Measurements from ENCODE around the gene SESN1.
"Not testable (repeated sequence)": the region's sequence is repeated elsewhere in the genome, so short reads cannot be mapped to it uniquely, and the experiment has no call there.

Gene SESN1

DNA sequence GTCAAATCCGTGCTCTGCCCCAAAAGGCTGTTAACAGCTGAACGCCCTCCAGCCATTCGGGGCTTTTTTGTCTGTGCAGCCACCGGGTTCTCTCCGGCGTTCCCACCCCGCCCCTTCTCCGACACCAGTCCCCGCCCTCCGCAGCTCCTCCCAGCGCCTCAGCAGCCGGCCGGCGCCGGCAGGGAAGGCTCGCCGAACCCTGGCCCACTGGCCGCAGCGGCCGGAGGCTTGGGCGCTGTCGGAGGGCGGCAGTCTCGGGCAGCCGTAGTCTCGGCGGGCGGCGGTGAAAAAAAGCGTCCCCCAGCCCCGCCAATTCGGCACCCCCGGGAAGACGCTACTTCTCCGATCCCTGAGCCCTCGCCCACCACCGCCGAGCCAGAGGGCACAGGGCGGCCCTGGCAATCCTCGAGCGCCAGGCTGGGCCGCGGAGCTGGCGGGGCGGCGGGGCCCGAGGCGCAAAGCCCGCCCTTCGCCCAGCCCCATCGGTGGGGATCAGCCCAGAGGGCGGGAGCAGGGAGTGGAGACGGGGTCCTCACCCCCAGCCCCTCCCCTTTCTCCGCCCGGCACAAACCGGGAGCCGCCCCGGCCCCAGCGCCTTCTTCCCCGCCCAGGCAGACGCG is at the start of gene SESN1:
TSS of gene SESN1 (minus strand) at position 431 of the 620 bp plus-strand sequence. CDS start 773 bp downstream, outside the sequence.
- peak; percentile 90 for DNase-seq

DNA sequence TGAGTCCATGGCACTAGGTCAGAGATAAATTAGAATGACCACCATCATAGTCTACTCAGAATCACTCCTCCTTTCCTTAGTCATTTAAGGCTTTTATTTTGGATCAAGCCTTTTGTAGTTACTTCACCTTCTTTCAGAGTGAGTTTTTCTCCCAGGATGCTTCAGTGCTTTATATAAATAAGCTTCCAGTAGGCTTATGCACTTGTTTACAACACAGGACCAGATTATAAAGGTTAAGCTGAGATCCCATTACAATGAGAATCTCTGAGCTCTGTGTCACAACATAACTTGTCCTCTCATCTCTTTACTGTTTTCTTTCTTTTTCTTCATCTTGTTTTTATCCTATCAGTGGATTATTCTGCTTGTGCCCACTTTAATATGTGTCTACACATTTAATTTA is 48.5 kb upstream of the SESN1 start:
- no peak for DNase-seq

DNA sequence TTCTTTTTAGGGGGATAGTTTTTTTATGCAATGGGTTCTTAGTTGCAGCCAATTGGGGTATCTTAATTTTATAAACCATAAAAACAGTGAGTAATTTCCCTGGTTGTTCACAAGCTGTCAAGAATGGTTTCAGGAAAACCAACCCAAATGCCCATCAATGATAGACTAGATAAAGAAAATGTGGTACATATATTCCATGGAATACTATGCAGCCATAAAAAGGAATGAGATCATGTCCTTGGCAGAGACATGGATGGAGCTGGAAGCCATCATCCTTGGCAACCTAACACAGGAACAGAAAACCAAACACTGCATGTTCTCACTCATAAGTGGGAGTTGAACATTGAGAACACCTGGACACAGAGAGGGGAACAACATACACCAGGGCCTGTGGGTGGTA is 47.4 kb upstream of the SESN1 start:
- not testable (repeated sequence) for DNase-seq

DNA sequence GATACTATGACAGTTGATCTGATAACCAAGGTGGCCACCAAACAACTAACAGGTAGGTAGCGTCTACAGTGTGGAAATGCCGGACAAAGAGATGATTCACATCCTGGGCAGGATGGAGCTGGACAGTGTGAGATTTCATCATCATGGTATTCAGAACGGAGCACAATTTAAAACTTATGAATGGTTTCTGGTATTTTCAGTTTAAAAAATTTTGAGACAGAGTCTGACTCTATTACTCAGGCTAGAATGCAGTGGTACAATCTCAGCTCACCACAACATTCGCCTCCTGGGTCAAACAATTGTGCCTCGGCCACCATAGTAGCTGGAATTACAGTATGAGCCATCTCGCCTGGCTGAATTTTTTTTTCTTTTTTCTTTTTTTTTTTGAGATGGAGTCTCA is 44.5 kb upstream of the SESN1 start:
- no peak for DNase-seq

DNA sequence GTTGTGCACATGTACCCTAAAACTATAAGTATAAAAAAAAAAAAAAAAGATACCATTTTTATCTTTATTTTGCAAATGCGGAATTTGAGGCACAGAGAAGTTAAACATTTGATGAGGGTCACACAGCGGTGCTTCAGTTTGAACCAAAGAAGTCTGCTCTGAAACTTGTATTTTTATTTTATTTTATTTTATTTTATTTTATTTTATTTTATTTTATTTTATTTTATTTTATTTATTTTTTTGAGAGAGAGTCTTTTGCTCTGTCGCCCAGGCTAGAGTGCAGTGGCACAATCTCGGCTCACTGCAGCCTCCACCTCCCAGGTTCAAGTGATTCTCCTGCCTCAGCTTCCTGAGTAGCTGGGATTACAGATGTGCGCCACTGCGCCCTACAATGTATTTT is 41.9 kb upstream of the SESN1 start:
- not testable (repeated sequence) for DNase-seq

DNA sequence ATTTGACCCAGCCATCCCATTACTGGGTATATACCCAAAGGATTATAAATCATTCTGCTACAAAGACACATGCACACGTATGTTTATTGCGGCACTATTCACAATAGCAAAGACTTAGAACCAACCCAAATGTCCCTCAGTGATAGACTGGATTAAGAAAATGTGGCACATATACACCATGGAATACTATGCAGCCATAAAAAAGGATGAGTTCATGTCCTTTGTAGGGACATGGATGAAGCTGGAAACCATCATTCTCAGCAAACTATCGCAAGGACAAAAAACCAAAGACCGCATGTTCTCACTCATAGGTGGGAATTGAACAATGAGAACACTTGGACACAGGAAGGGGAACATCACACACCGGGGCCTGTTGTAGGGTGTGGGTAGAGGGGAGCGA is 41.4 kb upstream of the SESN1 start:
- not testable (repeated sequence) for DNase-seq

DNA sequence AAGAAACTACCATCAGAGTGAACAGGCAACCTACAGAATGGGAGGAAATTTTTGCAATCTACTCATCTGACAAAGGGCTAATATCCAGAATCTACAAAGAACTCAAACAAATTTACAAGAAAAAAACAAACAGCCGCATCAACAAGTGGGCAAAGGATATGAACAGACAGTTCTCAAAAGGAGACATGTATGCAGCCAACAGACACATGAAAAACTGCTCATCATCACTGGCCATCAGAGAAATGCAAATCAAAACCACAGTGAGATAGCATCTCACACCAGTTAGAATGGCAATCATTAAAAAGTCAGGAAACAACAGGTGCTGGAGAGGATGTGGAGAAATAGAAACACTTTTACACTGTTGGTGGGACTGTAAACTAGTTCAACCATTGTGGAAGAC is 41.0 kb upstream of the SESN1 start:
- DNase-seq, result not testable (repeated sequence)

DNA sequence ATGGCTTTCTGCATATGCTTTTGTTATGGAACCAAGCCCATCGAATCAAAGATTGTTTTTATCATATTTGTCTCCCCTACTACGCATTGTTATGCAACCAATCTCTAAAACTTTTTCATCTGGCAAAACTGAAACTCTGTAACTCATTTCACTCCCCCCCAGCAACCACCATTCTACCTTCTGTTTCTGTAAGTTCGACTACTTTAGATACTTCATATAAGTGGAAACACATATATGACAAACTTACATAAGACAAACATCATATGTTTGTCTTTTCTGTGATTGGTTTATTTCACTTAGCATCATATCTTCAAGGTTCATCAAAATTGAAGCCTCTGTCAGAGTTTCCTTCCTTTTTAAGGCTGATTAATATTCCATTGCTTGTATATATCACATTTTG is 35.4 kb upstream of the SESN1 start:
- DNase-seq, result no peak

DNA sequence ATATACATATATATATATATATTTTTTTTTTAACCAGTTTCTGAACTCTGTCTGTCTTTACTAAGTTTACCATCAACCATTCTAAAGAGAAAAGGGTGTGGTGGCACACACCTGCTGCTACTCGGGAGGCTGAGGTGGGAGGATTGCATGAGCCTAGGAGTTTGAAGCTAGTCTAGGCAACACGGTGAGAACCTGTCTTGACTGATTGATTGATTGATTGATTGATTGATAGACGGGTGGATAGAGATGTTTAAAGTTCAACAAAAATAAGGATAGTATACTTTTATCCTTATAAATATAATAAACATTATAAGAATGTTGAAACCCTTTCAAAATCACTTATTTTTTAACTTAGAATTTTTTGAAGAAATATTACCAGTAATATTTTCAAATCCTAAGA is 30.9 kb upstream of the SESN1 start:
- no peak for DNase-seq

DNA sequence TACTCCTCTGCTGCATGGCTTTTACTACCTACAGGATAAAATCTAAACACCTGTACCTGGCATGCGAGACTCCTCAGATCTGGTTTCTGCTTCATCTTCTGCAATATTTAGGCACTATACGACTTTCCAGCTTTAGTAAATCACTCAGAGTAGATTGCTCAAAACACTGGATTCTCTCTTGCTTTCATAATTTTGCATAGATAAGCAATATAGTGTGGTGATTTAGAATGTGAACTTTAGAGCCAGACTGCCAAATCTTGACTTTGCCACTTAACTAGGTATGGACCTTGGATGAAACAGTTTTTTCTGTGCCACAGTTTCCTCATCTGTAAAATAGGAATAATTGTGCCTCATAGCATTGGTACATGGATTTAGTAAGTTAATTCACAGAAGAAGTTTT is 29.6 kb upstream of the SESN1 start:
- no peak for DNase-seq

DNA sequence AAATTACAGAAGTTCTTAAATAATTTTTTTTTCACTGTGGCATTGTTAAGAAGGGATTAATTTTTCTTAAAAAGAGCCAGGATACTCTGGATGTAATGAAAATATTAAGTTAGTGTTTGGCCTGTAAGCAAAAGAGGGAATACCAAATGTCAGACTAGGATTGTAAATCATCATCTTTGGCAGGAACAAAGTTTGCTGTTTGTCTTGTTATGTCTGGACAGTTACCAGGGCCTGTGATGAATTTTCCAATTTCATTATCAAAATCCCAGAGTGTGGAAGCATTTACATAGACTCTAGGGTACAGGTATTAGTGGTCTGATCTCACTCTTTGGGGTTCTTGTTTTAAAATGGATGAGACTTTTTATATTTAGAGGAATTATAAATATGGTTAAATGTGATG is 26.8 kb upstream of the SESN1 start:
- DNase-seq, result no peak

DNA sequence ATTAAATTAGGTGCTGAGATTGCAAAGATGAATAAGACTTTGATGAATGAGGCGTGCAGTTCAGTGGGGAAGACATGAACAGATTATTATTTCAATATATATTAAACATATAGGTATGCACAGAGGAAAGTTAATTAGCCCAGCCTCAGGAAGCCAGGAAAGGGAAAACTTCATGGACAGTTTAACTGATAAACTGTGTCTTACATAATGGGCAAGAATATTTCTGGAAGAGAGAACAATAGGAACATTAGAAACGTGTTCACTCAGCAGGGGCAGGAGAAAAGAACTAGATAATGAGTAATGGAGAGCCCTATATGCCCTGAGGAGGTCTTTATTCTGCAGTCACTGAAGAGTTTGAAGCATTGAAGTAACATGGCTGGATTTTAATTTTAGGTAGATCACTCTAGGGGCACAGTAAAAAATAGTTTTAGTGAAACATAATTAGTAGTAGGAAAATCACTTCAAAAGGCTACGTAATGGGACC is 24.3 kb upstream of the SESN1 start:
- DNase-seq, result no peak

DNA sequence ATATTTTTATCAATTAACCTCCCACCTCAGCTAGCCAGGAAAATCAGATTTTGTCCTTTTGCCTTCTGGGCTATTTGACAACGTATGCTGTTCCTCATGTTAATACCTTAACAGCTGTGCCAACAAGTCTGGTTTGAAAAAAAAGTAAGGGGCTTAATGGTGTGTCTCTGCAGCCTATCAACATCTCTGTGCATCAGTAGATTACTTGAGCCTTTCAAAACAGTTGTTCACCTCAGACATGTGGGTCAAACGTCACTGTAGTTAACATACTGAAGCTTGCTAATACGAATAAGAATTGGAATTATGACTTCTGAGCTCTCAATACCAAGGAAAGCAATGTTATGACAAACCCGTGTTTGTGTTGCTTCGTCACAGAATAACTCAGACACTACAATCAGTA is 23.7 kb upstream of the SESN1 start:
- no peak for DNase-seq

DNA sequence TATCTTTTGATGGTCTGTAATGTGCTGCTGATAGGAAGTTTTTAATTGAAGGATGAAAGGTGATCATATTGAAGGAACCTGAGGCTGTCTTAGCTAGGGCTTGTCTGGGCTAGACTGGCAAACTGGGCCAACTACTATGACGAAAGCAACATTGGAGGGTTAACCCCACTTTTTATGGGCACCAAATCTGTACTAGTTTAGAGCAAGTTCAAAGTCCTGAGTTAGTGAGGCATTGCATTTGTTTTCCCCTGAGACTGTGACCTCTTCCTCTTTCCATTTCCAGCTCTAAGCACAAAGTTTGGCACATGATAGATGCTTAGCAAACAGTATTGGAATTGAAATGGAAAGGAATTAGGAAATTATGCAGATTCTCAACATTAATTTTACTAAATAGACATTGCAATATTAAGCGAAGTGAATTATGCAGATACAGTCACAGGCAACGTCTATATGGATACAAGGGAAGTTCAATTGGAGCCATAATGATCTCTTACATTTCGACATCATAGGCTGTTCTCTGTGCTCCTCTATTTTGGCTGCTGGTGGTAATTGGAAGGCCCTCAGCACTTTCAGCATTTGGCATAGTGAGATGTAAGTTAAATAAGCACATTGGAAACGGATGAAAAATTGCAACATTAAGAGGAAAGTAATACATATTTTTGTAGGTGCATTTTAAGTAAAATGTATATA is 22.8 kb upstream of the SESN1 start:
- no peak for DNase-seq

DNA sequence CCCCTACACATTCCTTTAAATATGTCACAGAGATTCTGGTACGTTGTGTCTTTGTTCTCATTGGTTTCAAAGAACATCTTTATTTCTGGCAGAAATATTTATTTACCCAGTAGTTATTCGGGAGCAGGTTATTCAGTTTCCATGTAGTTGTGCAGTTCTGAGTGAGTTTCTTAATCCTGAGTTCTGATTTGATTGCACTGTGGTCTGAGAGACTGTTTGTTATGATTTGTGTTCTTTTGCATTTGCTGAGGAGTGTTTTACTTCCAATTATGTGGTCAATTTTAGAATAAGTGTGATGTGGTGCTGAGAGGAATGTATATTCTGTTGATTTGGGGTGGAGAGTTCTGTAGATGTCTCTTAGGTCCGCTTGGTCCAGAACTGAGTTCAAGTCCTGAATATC is 18.0 kb upstream of the SESN1 start:
- not testable (repeated sequence) for DNase-seq

DNA sequence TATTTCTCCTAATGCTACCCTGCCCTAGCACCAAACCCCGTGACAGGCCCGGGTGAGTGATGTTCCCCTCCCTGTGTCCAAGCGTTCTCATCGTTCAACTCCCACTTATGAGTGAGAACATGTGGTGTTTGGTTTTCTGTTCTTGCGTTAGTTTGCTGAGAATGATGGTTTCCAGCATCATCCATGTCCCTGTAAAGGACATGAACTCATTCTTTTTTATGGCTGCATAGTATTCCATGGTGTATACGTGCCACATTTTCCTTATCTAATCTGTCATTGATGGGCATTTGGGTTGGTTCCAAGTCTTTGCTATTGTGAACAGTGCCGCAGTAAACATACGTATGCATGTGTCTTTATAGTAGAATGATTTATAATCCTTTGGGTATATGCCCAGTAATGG is 15.0 kb upstream of the SESN1 start:
- DNase-seq, result not testable (repeated sequence)

DNA sequence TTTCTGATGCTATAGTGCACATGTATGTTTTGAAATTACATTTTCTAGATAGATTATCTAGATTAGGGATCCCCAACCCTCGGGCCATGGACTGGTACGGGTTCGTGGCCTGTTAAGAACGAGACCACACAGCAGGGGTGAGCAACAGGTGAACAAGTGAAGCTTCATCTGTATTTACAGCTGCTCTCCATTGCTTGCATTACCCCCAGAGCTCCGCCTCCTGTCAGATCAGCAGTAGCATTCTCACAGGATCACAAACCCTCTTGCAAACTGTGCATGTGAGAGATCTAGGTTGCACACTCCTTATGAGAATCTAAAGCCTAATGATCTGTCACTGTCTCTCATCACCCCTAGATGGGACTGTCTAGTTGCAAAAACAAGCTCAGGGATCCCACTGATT is 11.0 kb upstream of the SESN1 start:
- no peak for DNase-seq

DNA sequence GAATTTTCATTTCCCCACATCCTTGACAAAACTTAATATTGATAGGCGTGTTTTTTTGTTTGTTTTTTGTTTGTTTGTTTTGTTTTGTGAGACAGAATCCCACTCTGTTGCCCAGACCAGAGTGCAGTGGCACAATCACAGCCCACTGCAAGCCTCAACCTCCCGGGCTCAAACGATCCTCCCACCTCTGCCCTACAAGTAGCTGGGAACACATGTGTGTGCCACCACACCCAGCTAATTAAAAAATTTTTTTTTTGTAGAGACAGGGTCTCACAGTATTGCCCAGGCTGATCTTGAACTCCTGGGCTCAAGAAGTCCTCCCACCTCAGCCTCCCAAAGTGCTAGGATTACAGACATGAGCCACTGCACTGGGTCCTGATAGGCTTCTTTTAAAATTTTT is 9.9 kb upstream of the SESN1 start:
- DNase-seq, result no peak

DNA sequence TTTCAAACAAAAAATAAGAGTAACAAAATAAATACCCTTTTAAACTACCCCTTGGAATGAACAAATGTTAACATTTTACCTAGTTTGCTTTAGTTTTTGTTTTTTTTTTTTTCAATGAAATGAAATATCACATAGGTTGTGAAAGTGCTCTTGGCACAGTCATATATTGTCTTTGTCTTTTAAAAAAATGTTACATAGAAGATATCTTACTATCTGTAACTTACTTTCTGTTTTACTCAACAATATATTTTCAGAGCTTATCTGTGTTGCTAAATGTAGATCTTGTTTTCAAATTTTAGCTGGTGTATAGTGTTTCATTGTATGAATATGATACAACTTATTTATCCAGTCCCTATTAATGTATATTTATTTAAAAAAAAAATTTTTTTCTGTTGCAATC is 9.3 kb upstream of the SESN1 start:
- no peak for DNase-seq

DNA sequence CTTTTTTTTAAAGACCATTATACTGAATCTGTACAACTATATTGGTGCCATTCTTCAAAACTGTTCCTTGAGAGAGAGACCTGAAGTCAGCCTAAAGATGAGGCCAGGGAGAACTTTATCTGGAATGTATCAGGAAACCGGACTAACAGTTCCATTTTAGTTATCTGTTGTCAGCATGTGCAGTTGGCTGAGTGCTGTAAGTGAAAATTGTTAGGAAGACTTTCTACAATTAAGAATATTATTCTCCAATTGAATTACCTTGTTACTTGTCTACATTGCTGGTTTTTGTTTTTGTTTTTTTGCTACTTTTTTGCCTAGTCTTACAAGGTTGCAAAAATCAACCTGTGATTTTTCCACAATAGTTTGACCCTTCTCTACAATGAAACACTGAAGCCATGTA is 8.1 kb upstream of the SESN1 start:
- no peak for DNase-seq

DNA sequence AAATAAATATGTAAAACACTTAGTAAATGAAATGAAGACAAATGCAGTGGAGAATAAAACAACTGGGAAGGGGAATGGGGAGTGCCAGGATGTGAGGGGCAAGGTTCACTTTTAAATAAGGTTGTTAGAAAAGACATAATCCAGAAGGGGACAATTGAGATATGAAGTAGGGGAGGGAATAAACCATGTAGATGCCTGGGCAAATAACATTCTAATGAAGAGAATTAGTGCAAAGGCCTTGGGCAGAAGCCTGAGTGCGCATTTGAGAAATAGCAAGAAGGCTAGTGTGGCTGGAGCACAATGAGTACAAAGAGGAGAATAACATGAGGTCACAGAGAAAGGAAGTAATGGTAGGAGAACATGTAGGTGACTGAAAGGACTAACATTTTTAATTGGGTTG is 3.0 kb upstream of the SESN1 start:
- no peak for DNase-seq

DNA sequence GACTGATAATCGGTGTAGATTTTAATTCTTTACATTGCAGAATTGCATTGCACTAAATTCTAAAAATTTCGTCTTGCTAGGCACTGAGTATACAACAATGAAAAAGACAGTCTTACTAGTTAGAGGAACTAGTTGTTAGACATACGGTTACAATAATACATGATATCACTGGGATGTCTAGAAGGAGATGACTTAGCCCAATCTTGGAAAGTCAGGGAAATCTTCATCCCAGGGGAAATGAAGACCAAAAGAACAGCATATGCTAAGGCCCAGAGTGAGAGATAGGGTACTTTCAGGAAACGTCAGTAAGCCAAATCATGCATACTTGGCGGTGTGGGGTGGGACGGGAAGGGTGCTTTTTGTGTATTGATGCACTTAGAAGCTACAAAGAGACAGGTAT is 1.6 kb upstream of the SESN1 start:
- DNase-seq, result no peak

DNA sequence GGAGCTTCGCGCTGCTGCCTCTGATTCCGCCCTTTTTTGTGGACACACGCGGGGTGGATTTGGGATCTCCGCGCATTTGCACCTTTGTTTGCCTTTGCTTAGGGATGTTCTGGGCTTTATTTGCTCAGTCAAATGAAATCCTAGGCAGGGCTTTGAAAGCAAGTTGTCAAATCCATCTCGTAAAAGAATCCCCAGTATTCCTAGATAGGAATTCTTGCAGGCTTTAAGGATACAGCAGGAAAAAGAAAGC is 1.1 kb upstream of the SESN1 start:
- DNase-seq, result no peak

DNA sequence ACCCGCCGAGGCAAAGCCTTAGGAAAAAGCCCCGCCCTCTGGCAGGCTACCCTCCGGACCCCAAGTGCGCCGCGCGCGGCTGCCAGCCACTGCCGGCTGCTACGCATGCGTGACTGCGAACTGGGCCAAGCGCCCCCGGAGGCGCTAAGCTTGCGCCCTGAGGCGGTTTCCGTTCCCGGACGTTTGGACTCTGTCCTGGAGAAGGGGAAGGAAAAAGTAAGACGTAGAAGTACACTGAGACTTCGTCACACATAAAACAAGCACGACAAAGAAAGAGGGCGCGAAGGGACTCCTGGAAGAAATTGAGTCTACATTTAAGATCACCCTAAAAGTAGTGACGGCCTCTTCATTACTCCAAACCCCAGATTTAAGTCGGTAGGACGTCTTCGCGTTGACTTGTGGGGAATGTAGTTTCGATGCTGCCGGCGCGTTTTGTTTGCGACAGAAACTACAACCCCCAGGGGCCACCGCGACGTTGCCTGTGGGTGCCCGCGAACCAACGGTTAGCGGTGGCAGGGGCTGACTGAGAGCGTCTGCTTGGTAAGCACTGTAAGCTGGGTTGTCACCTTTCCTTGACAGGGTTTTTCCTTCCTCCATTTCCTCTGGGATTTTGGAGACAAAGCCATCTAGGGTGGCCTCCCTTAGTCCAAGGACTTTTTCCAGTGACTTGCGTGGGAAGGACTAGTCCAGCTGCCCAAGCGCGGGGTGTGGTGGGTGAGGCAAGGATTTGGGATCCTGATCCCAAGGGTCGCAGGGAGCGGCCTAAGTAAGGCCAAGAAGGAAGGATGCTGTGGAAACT is 589 bp upstream of the SESN1 start, which contains the start of gene CEP57L1:
TSS of gene CEP57L1 (plus strand) at position 472 of the 799 bp plus-strand sequence. CDS start 49,715 bp downstream, outside the sequence.
- peak; percentile 94 for DNase-seq

Measured in amniotic stem cell (primary cell).